Vagina (tissue), 2 donors: ENCODE data around the gene IL1R2. TPM values are rescaled to one million over a fixed set of nuclear protein-coding genes. Genes with fewer than 3 reads are reported as not detected.

ENCODE experiments used
- DNase-seq, 2 donors: peaks; one replicate each; pipeline ENCODE4 v3.0.0-alpha.2; 2017; ENCODE audit errors: extremely low spot score in 2 of 2
- H3K27ac ChIP-seq: fragments of 200-600 bp; sonication (generic); one replicate; pipeline ENCODE4 v1.5.1; 2019
- H3K27me3 ChIP-seq: fragments of 200-600 bp; sonication (generic); one replicate; pipeline ENCODE4 v1.5.1; 2019
- H3K36me3 ChIP-seq, 2 donors: fragments of 200-600 bp; sonication (generic); one replicate each; pipeline ENCODE4 v1.5.1; 2017 to 2019
- H3K4me1 ChIP-seq: fragments of 200-600 bp; sonication (generic); one replicate; pipeline ENCODE4 v1.5.1; 2019
- H3K4me3 ChIP-seq, 2 donors: fragments of 200-600 bp; sonication (generic); 1 replicate in 1 of 2; 2 replicates in 1 of 2; pipeline ENCODE4 v1.5.1; 2016 to 2019
- H3K9me3 ChIP-seq: fragments of 200-600 bp; sonication (generic); one replicate; pipeline ENCODE4 v1.5.1; 2019
- POLR2A ChIP-seq, 2 donors: fragments of 450-650 bp; IDR thresholded peaks; one replicate each; pipeline ENCODE4 v1.6.1; 2017; ENCODE audit warnings: antibody characterized with exemption in 2 of 2, mild to moderate bottlenecking in 2 of 2, moderate library complexity in 2 of 2
- POLR2AphosphoS5 ChIP-seq, 2 donors: sonication (generic); formaldehyde crosslinking; IDR thresholded peaks; one replicate each; pipeline ENCODE4 v1.9.0; 2017; ENCODE audit warnings: antibody characterized with exemption in 2 of 2, mild to moderate bottlenecking in 2 of 2, low read depth in 1 of 2; ENCODE audit not compliant: insufficient read depth in 1 of 2
- intact Hi-C: fragments of 100-400 bp; cut with DNase I; formaldehyde crosslinking; loops from one replicate; pipeline ENCODE4 v1.15.1; 2023
- total RNA-seq: library from RNA; depleted of rRNA; stranded (reverse); fragments of >200 nt; gene quantifications from one replicate; pipeline ENCODE4 v1.2.3, GENCODE V29; 2016
- TF ChIP-seq, protein P1 (sequence below), 3 experiments: fragments of 450-650 bp in 2 of 3; fragments of 200-600 bp in 1 of 3; sonication (generic) in 1 of 3; IDR thresholded peaks; one replicate each; pipeline ENCODE4 v1.5.1; 2017 to 2019; ENCODE audit warnings: antibody characterized with exemption in 3 of 3, mild to moderate bottlenecking in 2 of 3, moderate library complexity in 2 of 3

The IL1R2 gene
- total RNA-seq, 1 donor from 2014 or later: 63.3 TPM

DNA sequence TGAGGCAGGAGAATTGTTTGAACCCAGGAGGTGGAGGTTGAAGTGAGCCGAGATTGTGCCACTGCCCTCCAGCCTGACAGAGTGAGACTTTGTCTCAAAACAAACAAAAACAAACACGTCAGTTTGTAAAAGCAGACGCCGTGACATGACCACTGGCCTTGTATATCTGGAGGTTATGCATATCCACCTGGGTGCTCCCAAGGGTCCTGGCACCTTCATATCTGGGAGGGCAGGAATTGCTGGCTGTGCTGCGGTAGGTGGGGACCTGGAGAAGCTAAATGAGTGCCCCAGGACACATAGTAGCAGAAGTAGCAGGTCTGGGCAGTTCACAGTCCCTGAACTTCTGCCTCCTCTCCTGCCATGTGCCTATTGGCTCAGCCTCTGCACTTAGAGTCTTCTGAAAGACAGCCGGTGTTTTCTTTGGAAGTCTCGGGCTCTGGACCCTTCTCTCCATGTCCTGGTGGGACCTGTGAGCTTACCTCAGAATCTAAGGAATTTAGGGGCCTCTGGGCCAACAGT, 30.9 kb upstream of the IL1R2 start:
- intact Hi-C loops: no loop called here
- H3K4me1 ChIP-seq: peaks cover 52% of the 10 kb centered on the region
- H3K36me3 ChIP-seq: no peaks in the 10 kb centered on the region
- no peaks in the 10 kb centered on the region for H3K9me3 ChIP-seq
- no peak for DNase-seq
- no peaks in the 10 kb centered on the region for H3K27me3 ChIP-seq
- TF ChIP-seq, protein P1, sequence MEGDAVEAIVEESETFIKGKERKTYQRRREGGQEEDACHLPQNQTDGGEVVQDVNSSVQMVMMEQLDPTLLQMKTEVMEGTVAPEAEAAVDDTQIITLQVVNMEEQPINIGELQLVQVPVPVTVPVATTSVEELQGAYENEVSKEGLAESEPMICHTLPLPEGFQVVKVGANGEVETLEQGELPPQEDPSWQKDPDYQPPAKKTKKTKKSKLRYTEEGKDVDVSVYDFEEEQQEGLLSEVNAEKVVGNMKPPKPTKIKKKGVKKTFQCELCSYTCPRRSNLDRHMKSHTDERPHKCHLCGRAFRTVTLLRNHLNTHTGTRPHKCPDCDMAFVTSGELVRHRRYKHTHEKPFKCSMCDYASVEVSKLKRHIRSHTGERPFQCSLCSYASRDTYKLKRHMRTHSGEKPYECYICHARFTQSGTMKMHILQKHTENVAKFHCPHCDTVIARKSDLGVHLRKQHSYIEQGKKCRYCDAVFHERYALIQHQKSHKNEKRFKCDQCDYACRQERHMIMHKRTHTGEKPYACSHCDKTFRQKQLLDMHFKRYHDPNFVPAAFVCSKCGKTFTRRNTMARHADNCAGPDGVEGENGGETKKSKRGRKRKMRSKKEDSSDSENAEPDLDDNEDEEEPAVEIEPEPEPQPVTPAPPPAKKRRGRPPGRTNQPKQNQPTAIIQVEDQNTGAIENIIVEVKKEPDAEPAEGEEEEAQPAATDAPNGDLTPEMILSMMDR (IDR thresholded peaks at IDR 0.05): no peak
- TF ChIP-seq POLR2A (IDR thresholded peaks at IDR 0.05) (no peak), POLR2AphosphoS5 (IDR thresholded peaks at IDR 0.05; ENCODE audit: insufficient read depth in 1 of 2, low read depth in 1 of 2) (no peak)
- no peak overlapping the region for H3K4me3 ChIP-seq
- peak overlapping the region; percentile 89 for H3K27ac ChIP-seq

DNA sequence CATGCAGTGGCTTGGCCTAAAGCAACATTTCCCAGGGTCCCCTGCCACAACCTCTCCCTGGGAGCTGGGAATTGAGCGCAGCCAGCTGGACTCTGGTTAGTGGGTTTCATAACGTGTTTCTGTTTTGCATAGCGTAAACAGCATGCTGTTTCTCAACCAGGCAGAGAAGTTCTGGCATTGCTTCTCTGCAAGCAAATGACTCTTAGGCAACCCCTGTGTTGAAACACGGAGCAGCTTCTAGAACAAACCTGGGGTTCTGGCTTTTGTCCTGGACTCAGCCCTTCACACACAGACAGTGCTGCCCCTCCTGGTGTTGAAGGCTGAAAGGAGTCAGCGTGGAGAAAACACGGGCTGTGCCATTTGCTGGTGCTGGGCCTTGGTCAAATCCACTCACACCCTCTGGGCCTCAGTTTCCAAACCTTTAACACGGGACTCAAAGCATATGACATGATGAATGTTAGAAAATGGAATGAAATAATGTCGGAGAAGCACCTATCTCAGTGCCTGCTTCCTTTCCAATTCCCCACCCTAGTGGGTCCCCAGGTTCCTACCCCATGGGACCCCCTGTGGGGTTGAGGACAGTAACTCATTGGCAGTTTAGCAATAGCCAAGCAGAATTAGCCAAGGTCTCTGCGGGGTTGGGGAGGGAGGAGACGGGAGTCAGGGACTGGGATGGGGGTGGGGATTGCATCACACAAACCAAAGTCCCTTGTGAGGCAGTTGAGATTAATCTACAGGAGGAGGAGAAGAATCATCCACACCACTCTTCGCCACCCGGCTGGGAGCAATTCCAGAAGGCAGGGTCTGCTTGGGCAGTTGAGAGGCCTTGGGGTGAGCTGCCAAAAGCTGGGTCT, 30.2 kb upstream of the IL1R2 start:
- intact Hi-C loops: no loop called here
- H3K27me3 ChIP-seq: no peaks in the 10 kb centered on the region
- DNase-seq: peak in 1 of 2 donors; percentile 99
- TF ChIP-seq POLR2A (IDR thresholded peaks at IDR 0.05) (no peak), POLR2AphosphoS5 (IDR thresholded peaks at IDR 0.05; ENCODE audit: insufficient read depth in 1 of 2, low read depth in 1 of 2) (peak; percentile 70 to 89)
- TF ChIP-seq, protein P1 (IDR thresholded peaks at IDR 0.05): no peak
- H3K36me3 ChIP-seq: no peaks in the 10 kb centered on the region
- peak overlapping the region; percentile 89 for H3K27ac ChIP-seq
- H3K4me3 ChIP-seq: no peak overlapping the region
- no peaks in the 10 kb centered on the region for H3K9me3 ChIP-seq
- peaks cover 48% of the 10 kb centered on the region for H3K4me1 ChIP-seq

DNA sequence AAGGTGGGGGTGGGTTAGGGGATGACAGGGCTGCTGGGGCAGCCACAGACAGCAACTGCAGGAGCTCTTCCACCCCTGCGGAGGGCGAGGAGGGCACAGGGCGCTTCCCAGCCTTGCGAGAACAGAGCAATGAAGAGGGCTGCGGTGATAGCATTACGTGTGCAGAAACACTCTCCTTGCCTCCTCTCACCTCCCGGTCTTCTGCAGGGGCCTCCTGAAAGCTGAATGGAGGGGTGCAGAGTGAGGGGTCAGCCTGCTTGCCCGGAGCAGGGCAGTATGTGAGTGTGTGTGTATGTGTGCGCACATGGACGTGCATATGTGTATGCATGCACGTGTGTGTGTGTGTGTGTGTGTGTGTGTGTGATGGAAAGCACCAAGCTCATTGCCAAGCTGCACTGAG, 29.5 kb upstream of the IL1R2 start:
- no peak overlapping the region for H3K4me3 ChIP-seq

DNA sequence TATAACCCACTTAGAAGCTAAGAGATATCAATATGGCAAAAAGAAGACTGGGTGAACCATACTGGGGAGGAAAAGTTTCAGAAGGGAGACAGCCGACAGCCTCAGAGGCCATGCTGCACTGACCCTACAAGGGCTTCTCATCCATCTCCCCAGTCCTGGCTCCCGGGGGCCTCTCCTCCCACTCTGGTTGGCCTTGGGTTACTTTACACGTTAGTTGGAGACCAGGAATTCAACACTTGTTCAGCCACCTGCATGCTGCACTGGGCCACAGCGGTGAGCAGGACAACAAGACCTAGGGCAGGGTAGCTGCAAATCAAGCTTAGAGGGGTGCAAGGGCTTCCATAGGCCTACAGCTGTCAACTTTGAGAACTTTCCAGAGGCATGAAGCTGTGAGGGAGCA, 28.6 kb upstream of the IL1R2 start:
- Histone ChIP-seq H3K4me1 (peaks cover 56% of the 10 kb centered on the region), H3K36me3 (no peaks in the 10 kb centered on the region), H3K9me3 (no peaks in the 10 kb centered on the region), H3K27me3 (no peaks in the 10 kb centered on the region), H3K4me3 (no peak overlapping the region), H3K27ac (peak overlapping the region; percentile 89)
- peak in 1 of 2 donors; percentile 77 for DNase-seq
- intact Hi-C loops: no loop called here
- TF ChIP-seq POLR2AphosphoS5 (IDR thresholded peaks at IDR 0.05; ENCODE audit: insufficient read depth in 1 of 2, low read depth in 1 of 2): no peak
- TF ChIP-seq, protein P1 (IDR thresholded peaks at IDR 0.05): no peak
- no peak for TF ChIP-seq POLR2A (IDR thresholded peaks at IDR 0.05)

More for the DNA sequence above, 29.5 kb upstream of the IL1R2 start:
- Histone ChIP-seq H3K4me1 (peaks cover 48% of the 10 kb centered on the region), H3K36me3 (no peaks in the 10 kb centered on the region), H3K27ac (peak overlapping the region; percentile 89), H3K27me3 (no peaks in the 10 kb centered on the region), H3K9me3 (no peaks in the 10 kb centered on the region)
- TF ChIP-seq POLR2AphosphoS5 (IDR thresholded peaks at IDR 0.05; ENCODE audit: insufficient read depth in 1 of 2, low read depth in 1 of 2): no peak
- TF ChIP-seq, protein P1 (IDR thresholded peaks at IDR 0.05): no peak
- TF ChIP-seq POLR2A (IDR thresholded peaks at IDR 0.05): no peak
- intact Hi-C loops: no loop called here
- no peak for DNase-seq
